Germinal center (tissue), 1 donor: Measurements from ENCODE around the gene MIOS.

ENCODE experiments used
- DNase-seq: peaks from one replicate; pipeline ENCODE4 v3.0.0; 2012; ENCODE audit warnings: mixed read lengths, low spot score

MIOS gene

DNA sequence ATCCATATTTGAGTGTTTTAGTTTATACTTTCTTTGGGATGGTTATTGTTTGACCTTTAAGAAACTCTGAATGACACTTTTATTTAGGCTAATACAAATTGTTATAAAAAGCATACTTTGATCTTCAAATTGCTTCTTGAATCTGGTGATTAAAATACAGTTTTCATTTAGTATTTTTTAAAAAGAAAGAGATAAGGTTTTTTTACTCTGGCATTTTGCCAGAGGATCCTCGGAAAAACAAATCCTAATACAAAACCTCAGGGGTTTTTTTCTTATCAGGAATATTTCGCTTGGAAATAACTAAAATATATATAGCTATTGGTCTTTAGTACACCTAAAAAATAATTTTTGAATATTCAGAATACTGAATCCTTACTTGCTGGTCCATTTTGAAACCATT, 17.0 kb downstream of the MIOS start:
- DNase-seq, result no peak

DNA sequence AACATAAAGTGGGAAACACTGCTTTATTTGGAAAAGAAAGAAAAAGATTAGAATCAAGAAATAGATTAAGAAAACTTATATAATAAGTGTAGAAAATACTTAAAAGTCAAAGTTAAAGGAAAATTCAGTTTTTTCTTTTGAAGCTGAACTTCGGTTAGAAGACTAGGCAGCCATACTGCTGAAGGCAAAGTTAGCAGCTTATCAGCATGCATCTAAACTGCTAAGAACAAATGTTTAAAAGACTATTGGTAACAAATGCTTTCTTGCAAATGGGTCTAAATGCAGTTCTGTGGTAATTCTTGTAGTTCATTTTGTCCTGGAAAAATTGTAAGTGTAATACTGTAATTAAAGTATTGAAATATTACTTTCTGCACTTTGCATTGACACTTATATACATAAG, 18.0 kb downstream of the MIOS start:
- no peak for DNase-seq

DNA sequence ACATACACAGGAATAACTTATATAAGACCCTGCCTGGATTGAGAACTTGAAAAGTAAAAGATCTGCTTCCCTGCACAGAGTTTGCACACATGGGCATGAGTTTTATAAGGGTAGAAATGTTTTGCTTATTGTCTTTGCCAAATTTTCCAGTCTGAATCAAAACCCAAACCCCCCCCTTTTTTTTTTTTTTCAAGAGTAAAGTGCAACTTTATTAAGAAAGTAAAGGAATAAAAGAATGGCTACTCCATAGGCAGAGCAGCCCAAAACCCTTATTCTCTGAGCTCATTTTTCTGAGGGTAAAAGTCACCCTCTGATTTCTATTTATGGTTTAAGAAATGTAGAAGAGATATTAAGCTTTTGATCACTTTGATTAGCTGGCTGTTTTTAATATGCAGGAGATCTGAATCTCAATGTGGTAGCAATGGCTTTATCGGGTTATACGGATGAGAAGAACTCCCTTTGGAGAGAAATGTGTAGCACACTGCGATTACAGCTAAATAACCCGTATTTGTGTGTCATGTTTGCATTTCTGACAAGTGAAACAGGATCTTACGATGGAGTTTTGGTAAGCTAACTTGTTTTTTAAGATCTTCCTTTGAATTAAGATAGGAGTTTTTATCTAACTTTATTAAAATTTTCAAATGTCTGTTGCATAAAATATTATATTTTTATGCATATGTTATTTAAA, 18.7 kb downstream of the MIOS start:
- no peak for DNase-seq

DNA sequence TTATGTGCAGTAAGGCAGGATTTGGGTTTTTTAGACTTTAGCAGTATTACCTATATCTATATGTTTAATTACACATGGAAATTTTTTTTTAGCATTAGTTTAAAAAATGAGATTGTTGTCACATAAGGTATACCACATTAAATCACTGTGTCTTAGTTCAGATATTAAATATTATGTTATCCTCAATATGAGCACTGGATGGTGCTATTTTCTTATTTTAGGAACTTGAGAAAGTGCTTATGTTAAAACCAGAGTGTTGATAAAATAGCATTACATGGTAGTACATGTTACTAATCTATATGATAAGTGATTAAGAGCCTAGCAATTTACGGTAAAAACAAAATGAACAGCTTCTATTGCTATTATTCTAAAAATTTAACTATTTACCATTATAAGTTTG, 28.8 kb downstream of the MIOS start:
- peak; percentile 36 for DNase-seq

DNA sequence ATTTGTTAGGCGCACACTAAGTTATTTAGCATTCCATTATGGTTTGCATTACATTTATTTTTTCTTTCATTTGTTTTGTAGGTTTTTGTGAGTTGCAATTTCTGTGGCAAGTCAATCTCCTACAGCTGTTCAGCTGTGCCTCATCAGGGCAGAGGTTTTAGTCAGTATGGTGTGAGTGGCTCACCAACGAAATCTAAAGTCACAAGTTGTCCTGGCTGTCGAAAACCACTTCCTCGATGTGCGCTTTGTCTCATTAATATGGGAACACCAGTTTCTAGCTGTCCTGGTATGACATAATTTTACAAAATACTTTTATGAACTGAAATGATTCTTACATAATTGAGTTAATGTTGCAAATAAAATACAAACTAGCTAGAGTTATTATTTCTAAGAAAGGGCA, 29.5 kb downstream of the MIOS start:
- DNase-seq, result no peak

- DNase-seq, result no peak
Observed at GRCh38 chr7:7607010-7607409, 40.3 kb downstream of the MIOS start.

- DNase-seq, result no peak
Observed at GRCh38 chr7:7609330-7609729, 42.6 kb downstream of the MIOS start.

DNA sequence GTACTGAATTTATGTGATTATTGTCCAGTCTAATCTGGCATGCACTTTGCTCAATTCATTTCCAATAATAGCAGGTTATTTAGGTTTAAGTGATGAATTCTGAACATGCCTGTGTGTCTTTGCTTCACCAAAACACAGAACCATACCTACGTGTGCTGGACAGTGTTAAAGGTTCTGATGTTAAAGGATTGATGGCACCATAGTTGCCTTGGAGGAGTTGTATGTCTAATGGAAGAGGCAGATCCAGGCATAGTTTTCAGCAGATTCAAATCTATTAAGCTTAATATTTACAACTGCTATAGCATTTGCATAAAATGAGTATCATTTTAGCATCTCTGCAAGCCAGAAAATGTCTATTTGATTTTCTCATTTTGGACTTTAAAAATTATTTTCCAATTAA, 45.8 kb downstream of the MIOS start:
- no peak for DNase-seq

DNA sequence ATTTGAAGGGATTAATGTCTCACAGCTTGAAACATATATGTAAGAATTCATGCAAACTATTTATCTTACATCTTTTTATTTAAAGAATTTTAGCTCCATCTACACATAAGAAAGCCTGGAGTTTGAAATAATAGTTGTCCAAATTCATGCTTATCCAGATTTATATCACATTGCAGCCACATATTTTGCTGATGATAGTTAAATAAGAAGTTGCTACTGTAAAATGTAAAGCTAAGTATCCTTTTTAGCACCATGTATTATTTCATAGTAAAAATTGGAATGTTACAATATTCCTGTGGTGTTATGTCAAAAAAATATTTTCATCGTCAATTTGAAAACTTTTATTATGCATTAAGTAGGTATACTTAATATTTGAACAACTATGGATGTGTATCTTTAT, 46.5 kb downstream of the MIOS start:
- no peak for DNase-seq

DNA sequence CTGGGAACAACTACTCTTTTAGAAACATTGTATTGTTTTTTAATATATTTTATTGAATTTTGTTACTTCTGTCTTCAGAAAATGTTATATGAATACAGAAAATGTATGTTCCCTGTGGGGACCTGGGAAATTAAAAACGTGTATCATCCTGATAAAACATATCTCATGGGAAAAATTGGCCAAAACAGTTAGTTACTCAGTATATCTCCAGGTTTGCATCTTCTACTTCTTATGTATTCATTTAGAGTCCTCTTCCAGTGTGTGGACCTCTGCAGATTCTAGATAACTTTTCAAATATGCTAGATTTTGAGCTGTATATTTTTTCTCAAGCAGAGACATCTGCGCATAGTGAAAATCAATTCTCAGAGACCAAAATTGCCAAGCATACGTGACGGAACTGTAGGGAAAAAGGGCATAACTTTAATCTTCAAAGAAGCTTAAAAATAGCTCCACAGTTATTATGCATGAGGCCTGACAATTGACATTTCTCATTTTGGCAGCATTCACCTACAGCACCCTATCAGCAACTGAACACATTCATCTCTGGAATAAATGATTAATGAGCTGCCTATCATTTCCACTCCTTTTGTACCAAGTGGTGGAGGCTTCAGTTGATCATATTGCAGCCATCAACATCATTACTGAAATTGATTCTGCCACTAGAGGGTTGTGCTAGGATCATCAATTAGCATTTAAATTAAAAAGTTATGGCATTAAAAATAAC, 47.5 kb downstream of the MIOS start:
- no peak for DNase-seq

- no peak for DNase-seq
Observed at GRCh38 chr7:7617550-7617949, 50.9 kb downstream of the MIOS start.

- no peak for DNase-seq
Observed at GRCh38 chr7:7618410-7618809, 51.7 kb downstream of the MIOS start.

DNA sequence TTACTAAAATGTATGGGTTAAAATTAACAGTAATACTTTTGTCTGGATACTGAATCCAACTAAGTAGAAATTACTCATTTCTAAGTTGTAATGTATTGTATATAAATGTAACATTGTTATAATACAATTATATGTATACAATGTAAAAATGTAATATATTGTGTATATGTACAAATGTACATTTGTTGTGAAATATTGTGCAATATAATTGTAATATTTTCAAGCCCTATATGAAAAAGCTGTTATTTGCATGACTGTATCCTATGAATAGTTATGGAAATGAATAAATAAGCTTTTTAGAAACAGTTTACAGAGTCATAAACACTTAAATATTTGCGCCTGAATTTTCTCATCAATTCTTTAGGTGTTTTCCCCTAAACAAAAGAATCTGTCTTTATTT, 53.6 kb downstream of the MIOS start:
- DNase-seq, result no peak

GRCh38 chr7:7620644-7621210, 54.0 kb downstream of the MIOS start:
- no peak for DNase-seq

- DNase-seq, result no peak
Observed at GRCh38 chr7:7628476-7628875, 61.8 kb downstream of the MIOS start.

DNA sequence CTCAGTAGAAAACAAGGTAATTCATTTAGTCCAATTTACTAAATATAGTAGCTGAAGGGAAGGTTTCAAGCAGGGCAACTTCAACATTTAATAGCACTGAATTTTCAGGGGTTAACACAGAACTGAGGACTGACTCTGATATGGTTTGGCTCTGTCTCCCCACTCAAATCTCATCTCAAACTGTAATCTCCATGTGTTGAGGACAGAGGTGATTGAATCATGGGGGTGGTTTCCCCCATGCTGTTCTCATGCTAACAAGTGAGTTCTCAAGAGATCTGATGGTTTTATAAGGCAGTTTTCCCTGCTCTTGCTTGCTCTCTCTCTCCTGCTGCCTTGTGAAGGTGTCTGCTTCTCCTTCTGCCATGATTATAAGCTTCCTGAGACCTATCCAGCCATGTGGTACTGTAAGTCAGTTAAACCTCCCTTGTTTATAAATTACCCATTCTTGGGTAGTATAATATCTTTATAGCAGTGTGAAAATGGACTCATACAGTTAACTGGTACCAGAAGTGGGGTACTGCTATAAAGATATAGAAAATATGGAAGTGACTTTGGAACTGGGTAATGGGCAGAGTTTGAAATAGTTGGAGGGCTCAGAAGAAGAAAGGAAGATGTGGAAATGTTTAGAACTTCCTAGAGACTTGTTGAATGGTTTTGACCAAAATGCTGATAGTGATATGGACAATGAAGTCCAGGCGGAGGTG, 64.1 kb downstream of the MIOS start:
- DNase-seq, result no peak

DNA sequence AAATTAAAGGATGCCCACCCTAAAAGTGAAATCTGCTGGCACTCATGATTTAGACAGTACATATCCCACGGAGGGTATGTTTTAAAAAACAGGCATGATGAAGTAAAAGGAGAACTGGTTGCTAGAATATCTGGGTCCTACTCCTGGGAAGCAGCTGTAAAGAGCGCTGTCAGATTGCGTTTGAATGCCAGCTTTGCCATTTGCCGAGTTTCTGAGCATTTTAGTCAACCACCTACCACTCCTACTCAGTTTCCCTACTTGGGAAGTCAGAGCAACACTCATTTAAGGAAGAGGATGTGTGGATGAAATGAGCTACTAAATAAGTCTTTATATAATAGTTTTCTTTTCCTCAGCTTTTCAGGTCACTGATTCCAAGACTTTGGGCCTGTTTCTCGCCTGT, 72.7 kb downstream of the MIOS start:
- no peak for DNase-seq

GRCh38 chr7:7639847-7640220, 73.2 kb downstream of the MIOS start:
- DNase-seq, result peak; percentile 41

- peak; percentile 95 for DNase-seq
Observed at GRCh38 chr7:7640221-7641128, 73.8 kb downstream of the MIOS start, which contains the start of gene UMAD1. TSS of gene UMAD1 (plus strand) at chr7:7640752. CDS start at chr7:7673372, 32,620 bp downstream.

DNA sequence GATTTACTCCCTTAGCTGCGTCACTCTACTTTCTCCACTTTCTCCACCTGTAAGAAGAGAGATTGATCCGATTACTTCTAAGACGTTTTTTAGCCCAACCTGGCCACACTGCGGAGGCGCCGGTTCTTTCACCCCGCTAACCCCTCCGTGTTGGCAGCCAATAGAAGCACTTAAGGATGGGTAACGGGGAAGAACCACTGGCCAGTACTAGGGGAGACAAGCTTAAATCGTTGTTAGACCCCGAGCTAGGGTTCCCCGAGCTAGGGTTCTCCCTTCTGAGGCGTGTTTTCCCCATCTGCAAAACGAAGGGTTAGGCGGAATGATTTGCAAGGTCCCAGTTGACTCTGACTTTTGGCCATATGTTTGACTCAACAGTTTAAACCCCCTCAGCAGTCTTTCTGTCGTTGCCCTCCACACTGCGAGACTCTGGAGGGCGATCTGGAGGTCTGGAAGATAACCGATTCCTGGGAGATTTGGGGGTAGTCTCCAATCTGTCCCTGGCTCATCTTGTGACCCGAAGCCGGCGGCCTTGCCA, 74.5 kb downstream of the MIOS start:
- peak; percentile 8 for DNase-seq

GRCh38 chr7:7642081-7642480, 75.4 kb downstream of the MIOS start:
- DNase-seq, result no peak
